A549 (cell line): Measurements from ENCODE around the gene CEACAM5. TPM values are rescaled to one million over a fixed set of nuclear protein-coding genes. Genes with fewer than 3 reads are reported as not detected.

Experiments used
- ATAC-seq, 2 experiments: fragments of 200-7000 bp in 1 of 2; fragments of >200 bp in 1 of 2; cut with Nextera tagmentation in 1 of 2; cut with Tn5 transposase in 1 of 2; 3 replicates each; pipeline versions ENCODE4 v1.8.0 to v1.9.1; 2018 to 2020; ENCODE audit warnings: mild to moderate bottlenecking in 1 of 2, moderate library complexity in 1 of 2
- CTCF ChIA-PET: fragments of 300-600 bp; sonication (Branson Sonifier 250); formaldehyde crosslinking; extraction: SDS; loops from one replicate; lab custom pipeline; 2021; ENCODE audit warnings: antibody characterized with exemption, inconsistent platforms; lab: Yijun Ruan, JAX
- POLR2A ChIA-PET: fragments of 350-600 bp; formaldehyde crosslinking; extraction: SDS; loops from one replicate; lab custom pipeline; 2021; ENCODE audit warnings: antibody characterized with exemption, inconsistent platforms; lab: Yijun Ruan, JAX
- DNase-seq, 2 experiments: peaks; one replicate each; pipeline versions ENCODE4 v3.0.0 to v3.0.0-alpha.2; 2011 to 2016; ENCODE audit warnings: low read depth in 1 of 2, low spot score in 1 of 2
- FAIRE-seq: peaks from 2 replicates; lab custom pipeline; 2011; peaks lifted over from hg19 to GRCh38; lab: Jason Lieb, UNC
- H3K27ac ChIP-seq, 2 experiments: fragments of >200 bp; sonication (Bioruptor Twin); formaldehyde crosslinking; 3 replicates each; pipeline ENCODE4 v1.5.1; 2016 to 2017
- H3K4me1 ChIP-seq: fragments of >200 bp; sonication (Bioruptor Twin); formaldehyde crosslinking; 3 replicates; pipeline ENCODE4 v1.6.1; 2016
- H3K4me2 ChIP-seq: fragments of >200 bp; sonication (Bioruptor Twin); formaldehyde crosslinking; 3 replicates; pipeline ENCODE4 v1.6.1; 2016
- H3K4me3 ChIP-seq: fragments of >200 bp; sonication (Bioruptor Twin); formaldehyde crosslinking; 3 replicates; pipeline ENCODE4 v1.5.1; 2016
- H3K9me3 ChIP-seq: fragments of >200 bp; sonication (Bioruptor Twin); formaldehyde crosslinking; 3 replicates; pipeline ENCODE4 v1.6.1; 2016
- EHMT2 ChIP-seq: fragments of 200-600 bp; sonication (generic); IDR thresholded peaks from 2 replicates; pipeline ENCODE4 v1.6.1; 2016; ENCODE audit warnings: antibody characterized with exemption, low read depth, mild to moderate bottlenecking, moderate library complexity
- FOSB ChIP-seq: fragments of 250-450 bp; sonication (Bioruptor Pico); IDR thresholded peaks from 2 replicates; pipeline ENCODE4 v1.5.0; 2020; ENCODE audit warnings: mild to moderate bottlenecking, moderate library complexity
- HMGXB4 ChIP-seq: fragments of 250-450 bp; sonication (Bioruptor Pico); IDR thresholded peaks from 2 replicates; pipeline ENCODE4 v1.5.0; 2021; ENCODE audit warnings: mild to moderate bottlenecking, moderate library complexity, borderline replicate concordance
- JUNB ChIP-seq: fragments of >200 bp; sonication (Bioruptor Twin); formaldehyde crosslinking; IDR thresholded peaks from 2 replicates; pipeline ENCODE4 v1.6.1; 2016
- MAFK ChIP-seq: fragments of 450-650 bp; IDR thresholded peaks from 2 replicates; pipeline ENCODE4 v1.6.1; 2014; ENCODE audit not compliant: partially characterized antibody
- MYC ChIP-seq: IDR thresholded peaks from 2 replicates; pipeline ENCODE4 v1.6.1; 2012; ENCODE audit warnings: mild to moderate bottlenecking, inconsistent platforms, low read length, improper control_type of control experiment, borderline replicate concordance
- PHF8 ChIP-seq: fragments of 200-600 bp; sonication (generic); IDR thresholded peaks from 2 replicates; pipeline ENCODE4 v1.6.1; 2016; ENCODE audit warnings: low read depth, mild to moderate bottlenecking, antibody characterized with exemption, moderate library complexity, borderline replicate concordance
- RAD21 ChIP-seq, 2 experiments: fragments of >200 bp in 1 of 2; sonication (Bioruptor Twin) in 1 of 2; formaldehyde crosslinking in 1 of 2; IDR thresholded peaks in 1 of 2; conservative IDR thresholded peaks in 1 of 2; 2 replicates in 1 of 2; 3 replicates in 1 of 2; pipeline ENCODE4 v1.6.1; 2012 to 2018; ENCODE audit warnings: inconsistent platforms in 1 of 2
- RCOR1 ChIP-seq: fragments of 150-350 bp; IDR thresholded peaks from 2 replicates; pipeline ENCODE4 v1.6.1; 2014; ENCODE audit warnings: antibody characterized with exemption, low read length, low read depth
- REST ChIP-seq: fragments of 200-600 bp; sonication (generic); IDR thresholded peaks from 2 replicates; pipeline ENCODE4 v1.6.1; 2016; ENCODE audit warnings: antibody characterized with exemption, mild to moderate bottlenecking, moderate library complexity
- TFCP2L1 ChIP-seq: fragments of 250-450 bp; sonication (Bioruptor Pico); IDR thresholded peaks from 2 replicates; pipeline ENCODE4 v1.5.0; 2021; ENCODE audit warnings: mild to moderate bottlenecking
- WGBS: methylation state at CpG from one replicate; pipeline ENCODE4 v1.1.6; 2017; ENCODE audit errors: missing lambda C conversion rate; 5-methylcytosine and 5-hydroxymethylcytosine counted together
- polyA plus RNA-seq, 4 experiments: library from polyadenylated mRNA; depleted of rRNA in 3 of 4; stranded (reverse); fragments of >200 nt; fragmentation: RNase III in 1 of 4; extraction: RNeasy Plus Mini Kit Qiagen cat#74134 plus additional on column Dnase treatment in 1 of 4; gene quantifications; 2 replicates in 3 of 4; 3 replicates in 1 of 4; pipeline ENCODE4 v1.2.3, GENCODE V29; 2011 to 2017

Gene CEACAM5
- polyA plus RNA-seq, 2 of the 4 experiments (the other 2 are of a cell fraction), result 1.3 TPM; not detected in 1

GRCh38 chr19:41702171-41702651, 6.2 kb upstream of the CEACAM5 start (continued):
- TF ChIP-seq HMGXB4 (CRISPR knock-in tag), result no peak
- peak; percentile 100 for TF ChIP-seq MAFK
- peak; percentile 84 for TF ChIP-seq JUNB

GRCh38 chr19:41703602-41704293, 4.7 kb upstream of the CEACAM5 start:
- Histone ChIP-seq H3K4me1 (peaks cover 60% of the 10 kb centered on the region), H3K9me3 (no peaks in the 10 kb centered on the region), H3K4me3 (no peak overlapping the region), H3K27ac (peak overlapping the region; percentile 71 to 86), H3K4me2 (no peak overlapping the region)
- 70% methylated on average over 8 of the region's 8 CpGs for WGBS
- CTCF ChIA-PET, result interaction anchor here (0.5 to 15.7 kb wide), 9 partner anchors 10 to 643 kb away, joined by 3 to 358 read pairs (median 95); partner anchors contain the start of genes CEACAM6 and CEACAM7
- POLR2A ChIA-PET, result no interaction called here
- FAIRE-seq (no peak), DNase-seq (no peak), ATAC-seq (no peak)
- TF ChIP-seq RCOR1, result no peak
- TF ChIP-seq FOSB (CRISPR knock-in tag), result no peak
- no peak for TF ChIP-seq PHF8
- TF ChIP-seq, all 56 proteins: peak for 0

- Histone ChIP-seq H3K4me3 (no peak overlapping the region), H3K9me3 (no peaks in the 10 kb centered on the region), H3K27ac (peak overlapping the region in 1 of 2 experiments; percentile 12; a peak in 1 of 6 replicates), H3K4me1 (peaks cover 42% of the 10 kb centered on the region), H3K4me2 (no peak overlapping the region)
- TF ChIP-seq REST, result peak; percentile 97
- TF ChIP-seq MYC, result no peak
- peak; percentile 84; the same call in 1 of the 2 replicates for TF ChIP-seq EHMT2
- TF ChIP-seq TFCP2L1 (CRISPR knock-in tag), result no peak
- TF ChIP-seq RAD21 (conservative IDR thresholded peaks at IDR 0.05 in 1 of 2, IDR thresholded peaks at IDR 0.05 in 1 of 2), result no peak
- POLR2A ChIA-PET, result interaction anchor here (0.9 kb wide), 1 partner anchor 154 kb away, joined by 3 read pairs; the partner anchor contains the start of gene RPS19
- CTCF ChIA-PET, result interaction anchor here (0.5 to 15.7 kb wide), 29 partner anchors 12 to 366 kb away, joined by 3 to 358 read pairs (median 11); partner anchors contain the start of genes CEACAM3, CEACAM6, CEACAM7 and RPS19
- ATAC-seq (peak; percentile 28; a peak in 5 of 6 replicates), DNase-seq (peak; percentile 53 to 58), FAIRE-seq (no peak)
- WGBS, result 52% methylated on average over 10 of the region's 10 CpGs
These were observed 2.8 kb upstream of the CEACAM5 start for GRCh38 chr19:41705393-41706174.
